Measurements from ENCODE around the gene CCL3. TPM values are rescaled to one million over a fixed set of nuclear protein-coding genes. Genes with fewer than 3 reads are reported as not detected.
"Not testable (repeated sequence)": the region's sequence is repeated elsewhere in the genome, so short reads cannot be mapped to it uniquely, and the experiment has no call there.

Gene CCL3
- polyA plus RNA-seq, 1 of the 3 experiments (the other 2 are of a cell fraction): not detected

- Histone ChIP-seq H3K36me3 (replicated peaks in 1 of 2; ENCODE audit: control insufficient read depth in 1 of 2, insufficient read depth in 2 of 2, low read length in 1 of 2) (no peaks in the 10 kb centered on the region), H3K4me3 (ENCODE audit: low read depth in 2 of 2, low read length in 1 of 2) (no peak overlapping the region), H3K4me2 (no peak overlapping the region), H3K9ac (no peak overlapping the region), H4K20me1 (ENCODE audit: insufficient read depth) (no peaks in the 10 kb centered on the region), H3K9me3 (no peaks in the 10 kb centered on the region), H3F3A (replicated peaks; ENCODE audit: insufficient read depth) (no peaks in the 10 kb centered on the region), H3K27me3 (ENCODE audit: insufficient read depth) (peaks cover 26% of the 10 kb centered on the region; the same call in 1 of the 2 replicates), H3K9me2 (no peaks in the 10 kb centered on the region), H2AFZ (ENCODE audit: low read depth) (no peak overlapping the region), H3K79me2 (ENCODE audit: insufficient read depth) (no peaks in the 10 kb centered on the region), H3K27ac (ENCODE audit: low read depth in 2 of 2, low read length in 1 of 2) (no peak overlapping the region), H3K4me1 (ENCODE audit: control insufficient read depth in 1 of 2, insufficient read depth in 2 of 2, low read depth in 1 of 2, low read length in 1 of 2) (no peaks in the 10 kb centered on the region)
- POLR2A ChIA-PET: no interaction called here
- 4% methylated on average over 4 of the region's 4 CpGs for WGBS (ENCODE audit: low lambda C conversion rate)
- CTCF ChIA-PET: no interaction called here
- no peak for TF ChIP-seq RCOR1 (IDR thresholded peaks at IDR 0.05; ENCODE audit: low read length)
- TF ChIP-seq EZH2phosphoT487 (IDR thresholded peaks at IDR 0.05; ENCODE audit: borderline replicate concordance, low read depth): no peak
- TF ChIP-seq SMC3 (IDR thresholded peaks at IDR 0.05; ENCODE audit: low read depth, low read length): no peak
- TF ChIP-seq TAF1 (IDR thresholded peaks at IDR 0.05; ENCODE audit: borderline replicate concordance, low read depth, low read length): no peak
- TF ChIP-seq FOSL2 (IDR thresholded peaks at IDR 0.05; ENCODE audit: borderline replicate concordance, low read depth): no peak
- no peak for TF ChIP-seq FOXM1 (IDR thresholded peaks at IDR 0.05; ENCODE audit: low read depth)
- no peak for TF ChIP-seq ELF1 (IDR thresholded peaks at IDR 0.05)
- TF ChIP-seq RAD21 (IDR thresholded peaks at IDR 0.05; ENCODE audit: low read length): no peak
- TF ChIP-seq MAX (IDR thresholded peaks at IDR 0.05; ENCODE audit: low read depth): no peak
- TF ChIP-seq RXRA (IDR thresholded peaks at IDR 0.05; ENCODE audit: borderline replicate concordance, low read depth): no peak
- TF ChIP-seq ZBTB33 (IDR thresholded peaks at IDR 0.05; ENCODE audit: borderline replicate concordance, low read depth): no peak
- TF ChIP-seq SIN3A (IDR thresholded peaks at IDR 0.05; ENCODE audit: borderline replicate concordance, low read depth, low read length): no peak
- no peak for TF ChIP-seq JUND (IDR thresholded peaks at IDR 0.05)
- TF ChIP-seq GATA2 (CRISPR knock-in tag; IDR thresholded peaks at IDR 0.05): no peak
- no peak for TF ChIP-seq RFX5 (IDR thresholded peaks at IDR 0.05; ENCODE audit: low read length)
- DNase-seq: no peak
Measured at GRCh38 chr17:36104701-36105181, 14.8 kb upstream of the CCL3 start.

GRCh38 chr17:36104246-36104645 is 14.3 kb upstream of the CCL3 start:
- H3K9me2 ChIP-seq; CTCF ChIA-PET; H3K9ac ChIP-seq; H3F3A ChIP-seq (replicated peaks; ENCODE audit: insufficient read depth); H3K36me3 ChIP-seq (replicated peaks in 1 of 2; ENCODE audit: control insufficient read depth in 1 of 2, insufficient read depth in 2 of 2, low read length in 1 of 2); H3K4me3 ChIP-seq (ENCODE audit: low read depth in 2 of 2, low read length in 1 of 2); POLR2A ChIA-PET; H3K79me2 ChIP-seq (ENCODE audit: insufficient read depth); H3K9me3 ChIP-seq; H4K20me1 ChIP-seq (ENCODE audit: insufficient read depth); DNase-seq; H3K4me2 ChIP-seq; H3K27ac ChIP-seq (ENCODE audit: low read depth in 2 of 2, low read length in 1 of 2); H3K4me1 ChIP-seq (ENCODE audit: control insufficient read depth in 1 of 2, insufficient read depth in 2 of 2, low read depth in 1 of 2, low read length in 1 of 2); H2AFZ ChIP-seq (ENCODE audit: low read depth): not testable (repeated sequence)
- 9% methylated on average over 7 of the region's 7 CpGs for WGBS (ENCODE audit: low lambda C conversion rate)
- 0 out of 2 replicates have a peak, but pooled peaks cover 22% of the 10 kb centered on the region for H3K27me3 ChIP-seq (ENCODE audit: insufficient read depth)

- H3K27me3 ChIP-seq (ENCODE audit: insufficient read depth): 0 out of 2 replicates have a peak, but pooled peaks cover 22% of the 10 kb centered on the region
- not testable (repeated sequence) for H3K9me3 ChIP-seq
- WGBS (ENCODE audit: low lambda C conversion rate): 2% methylated on average over 6 of the region's 6 CpGs
Measured at GRCh38 chr17:36103401-36103975, 13.5 kb upstream of the CCL3 start, which contains the start of gene CCL4. Gene CCL4 (plus strand): TSS chr17:36103827. CDS start chr17:36103906, 79 bp downstream.

GRCh38 chr17:36099004-36099403 is 9.1 kb upstream of the CCL3 start:
- H3K27ac ChIP-seq (ENCODE audit: low read depth in 2 of 2, low read length in 1 of 2); H3K27me3 ChIP-seq (ENCODE audit: insufficient read depth); H3K9ac ChIP-seq; H4K20me1 ChIP-seq (ENCODE audit: insufficient read depth); DNase-seq; H3K9me3 ChIP-seq; H2AFZ ChIP-seq (ENCODE audit: low read depth); H3K4me2 ChIP-seq; H3K79me2 ChIP-seq (ENCODE audit: insufficient read depth); H3K9me2 ChIP-seq; H3K4me3 ChIP-seq (ENCODE audit: low read depth in 2 of 2, low read length in 1 of 2); H3K4me1 ChIP-seq (ENCODE audit: control insufficient read depth in 1 of 2, insufficient read depth in 2 of 2, low read depth in 1 of 2, low read length in 1 of 2); H3F3A ChIP-seq (replicated peaks; ENCODE audit: insufficient read depth); POLR2A ChIA-PET; H3K36me3 ChIP-seq (replicated peaks in 1 of 2; ENCODE audit: control insufficient read depth in 1 of 2, insufficient read depth in 2 of 2, low read length in 1 of 2): not testable (repeated sequence)
- 0% methylated on average over 1 of the region's 1 CpG for WGBS (ENCODE audit: low lambda C conversion rate)
- CTCF ChIA-PET: interaction anchor here (0.9 kb wide), 1 partner anchor 49 kb away, joined by 3 read pairs; no protein-coding TSS in a partner anchor

More at GRCh38 chr17:36103401-36103975, 13.5 kb upstream of the CCL3 start, which contains the start of gene CCL4:
- H2AFZ ChIP-seq (ENCODE audit: low read depth); DNase-seq; H3K79me2 ChIP-seq (ENCODE audit: insufficient read depth); POLR2A ChIA-PET; H4K20me1 ChIP-seq (ENCODE audit: insufficient read depth); H3K9me2 ChIP-seq; H3K4me3 ChIP-seq (ENCODE audit: low read depth in 2 of 2, low read length in 1 of 2); H3K4me1 ChIP-seq (ENCODE audit: control insufficient read depth in 1 of 2, insufficient read depth in 2 of 2, low read depth in 1 of 2, low read length in 1 of 2); H3F3A ChIP-seq (replicated peaks; ENCODE audit: insufficient read depth); H3K9ac ChIP-seq; H3K4me2 ChIP-seq; H3K27ac ChIP-seq (ENCODE audit: low read depth in 2 of 2, low read length in 1 of 2); H3K36me3 ChIP-seq (replicated peaks in 1 of 2; ENCODE audit: control insufficient read depth in 1 of 2, insufficient read depth in 2 of 2, low read length in 1 of 2); CTCF ChIA-PET: not testable (repeated sequence)

All from SK-N-SH (cell line).